WERI-Rb-1 (cell line): ENCODE measurements around the gene CMIP.

ENCODE experiments used
- DNase-seq: peaks from one replicate; pipeline ENCODE4 v3.0.0-alpha.2; 2020
- H3K27ac ChIP-seq: fragments of 250-450 bp; sonication (Bioruptor Pico); 2 replicates; pipeline ENCODE4 v1.5.1; 2020; ENCODE audit warnings: mild to moderate bottlenecking, moderate library complexity
- H3K27me3 ChIP-seq: fragments of 250-450 bp; sonication (Bioruptor Pico); 2 replicates; pipeline ENCODE4 v1.5.1; 2021; ENCODE audit warnings: mild to moderate bottlenecking, low read depth, moderate library complexity; ENCODE audit not compliant: insufficient read depth, severe bottlenecking
- H3K36me3 ChIP-seq: fragments of 250-450 bp; sonication (Bioruptor Pico); 2 replicates; pipeline ENCODE4 v1.5.1; 2020; ENCODE audit warnings: mild to moderate bottlenecking, moderate library complexity
- H3K4me3 ChIP-seq: 2 replicates; pipeline ENCODE4 v1.5.1; 2011; ENCODE audit warnings: low read depth, mild to moderate bottlenecking, control low read depth, low read length
- H3K9me3 ChIP-seq: fragments of 250-450 bp; sonication (Bioruptor Pico); 2 replicates; pipeline ENCODE4 v1.5.1; 2021; ENCODE audit warnings: mild to moderate bottlenecking, moderate library complexity; ENCODE audit not compliant: severe bottlenecking
- TF ChIP-seq, protein P1 (sequence below): IDR thresholded peaks from 2 replicates; pipeline ENCODE4 v1.5.1; 2011; ENCODE audit warnings: low read depth, mild to moderate bottlenecking, control low read depth, inconsistent platforms, low read length

The CMIP gene

DNA sequence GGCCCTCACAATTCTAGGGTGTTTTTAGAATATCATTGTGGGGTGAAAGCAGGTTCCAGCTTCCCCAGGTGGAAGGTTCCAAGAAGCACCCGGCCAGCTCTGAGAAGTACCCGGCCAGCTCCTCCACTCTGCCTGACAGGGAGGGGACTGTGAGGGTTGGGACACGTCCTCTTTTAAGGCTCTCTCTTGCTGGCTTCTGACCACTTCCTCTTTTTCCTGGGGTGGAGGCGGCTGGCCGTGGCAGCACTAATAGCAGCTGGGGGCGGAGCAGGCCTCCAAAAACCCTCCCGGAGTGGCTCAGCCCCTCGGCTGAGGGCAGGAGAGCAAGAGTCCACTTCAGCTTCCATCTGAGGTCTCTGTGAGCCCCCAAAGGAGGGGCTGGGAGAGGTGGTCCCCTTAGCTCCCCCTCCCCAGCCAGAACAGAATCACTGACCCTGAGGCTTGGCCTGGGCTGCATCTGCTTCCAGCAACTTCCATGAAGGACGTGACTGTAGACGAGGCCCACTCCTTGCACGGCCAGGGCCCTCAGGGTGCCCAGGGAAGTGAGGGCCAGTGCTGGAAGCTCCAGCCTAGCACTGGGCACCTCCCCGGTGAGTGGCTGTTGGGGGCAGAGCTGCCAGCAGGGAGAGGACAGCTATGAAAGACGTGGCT, 307.7 kb downstream of the CMIP start:
- Histone ChIP-seq H3K36me3 (no peaks in the 10 kb centered on the region), H3K27ac (no peak overlapping the region), H3K4me3 (no peak overlapping the region), H3K9me3 (no peaks in the 10 kb centered on the region), H3K27me3 (no peaks in the 10 kb centered on the region)
- DNase-seq: no peak
- TF ChIP-seq, protein P1, sequence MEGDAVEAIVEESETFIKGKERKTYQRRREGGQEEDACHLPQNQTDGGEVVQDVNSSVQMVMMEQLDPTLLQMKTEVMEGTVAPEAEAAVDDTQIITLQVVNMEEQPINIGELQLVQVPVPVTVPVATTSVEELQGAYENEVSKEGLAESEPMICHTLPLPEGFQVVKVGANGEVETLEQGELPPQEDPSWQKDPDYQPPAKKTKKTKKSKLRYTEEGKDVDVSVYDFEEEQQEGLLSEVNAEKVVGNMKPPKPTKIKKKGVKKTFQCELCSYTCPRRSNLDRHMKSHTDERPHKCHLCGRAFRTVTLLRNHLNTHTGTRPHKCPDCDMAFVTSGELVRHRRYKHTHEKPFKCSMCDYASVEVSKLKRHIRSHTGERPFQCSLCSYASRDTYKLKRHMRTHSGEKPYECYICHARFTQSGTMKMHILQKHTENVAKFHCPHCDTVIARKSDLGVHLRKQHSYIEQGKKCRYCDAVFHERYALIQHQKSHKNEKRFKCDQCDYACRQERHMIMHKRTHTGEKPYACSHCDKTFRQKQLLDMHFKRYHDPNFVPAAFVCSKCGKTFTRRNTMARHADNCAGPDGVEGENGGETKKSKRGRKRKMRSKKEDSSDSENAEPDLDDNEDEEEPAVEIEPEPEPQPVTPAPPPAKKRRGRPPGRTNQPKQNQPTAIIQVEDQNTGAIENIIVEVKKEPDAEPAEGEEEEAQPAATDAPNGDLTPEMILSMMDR: no peak

- H3K27me3 ChIP-seq: no peaks in the 10 kb centered on the region
- no peak overlapping the region for H3K4me3 ChIP-seq
- no peaks in the 10 kb centered on the region for H3K9me3 ChIP-seq
- DNase-seq: no peak
- TF ChIP-seq, protein P1: no peak
- no peak overlapping the region for H3K27ac ChIP-seq
- H3K36me3 ChIP-seq: no peaks in the 10 kb centered on the region
Observed at GRCh38 chr16:81752876-81753227, 308.2 kb downstream of the CMIP start.

DNA sequence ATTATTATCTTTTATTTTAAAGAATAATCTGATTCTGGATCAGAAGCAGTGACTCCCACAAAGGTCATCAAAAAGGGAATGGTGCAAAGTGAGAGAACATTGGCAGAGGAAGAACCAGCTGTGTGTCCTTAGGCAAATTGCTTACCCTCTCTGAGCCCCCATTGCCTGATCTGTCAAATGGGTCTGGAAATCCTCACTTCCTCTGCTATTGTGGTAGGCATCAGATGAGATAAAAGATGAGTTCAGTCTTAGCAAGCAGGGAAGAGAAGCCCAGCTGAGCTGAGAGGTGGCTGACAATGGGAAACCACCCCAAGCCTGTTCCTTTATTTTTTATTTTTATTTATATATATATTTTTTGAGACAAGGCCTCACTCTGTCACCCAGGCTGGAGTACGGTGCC, 310.2 kb downstream of the CMIP start:
- H3K36me3 ChIP-seq: no peaks in the 10 kb centered on the region
- TF ChIP-seq, protein P1: no peak

DNA sequence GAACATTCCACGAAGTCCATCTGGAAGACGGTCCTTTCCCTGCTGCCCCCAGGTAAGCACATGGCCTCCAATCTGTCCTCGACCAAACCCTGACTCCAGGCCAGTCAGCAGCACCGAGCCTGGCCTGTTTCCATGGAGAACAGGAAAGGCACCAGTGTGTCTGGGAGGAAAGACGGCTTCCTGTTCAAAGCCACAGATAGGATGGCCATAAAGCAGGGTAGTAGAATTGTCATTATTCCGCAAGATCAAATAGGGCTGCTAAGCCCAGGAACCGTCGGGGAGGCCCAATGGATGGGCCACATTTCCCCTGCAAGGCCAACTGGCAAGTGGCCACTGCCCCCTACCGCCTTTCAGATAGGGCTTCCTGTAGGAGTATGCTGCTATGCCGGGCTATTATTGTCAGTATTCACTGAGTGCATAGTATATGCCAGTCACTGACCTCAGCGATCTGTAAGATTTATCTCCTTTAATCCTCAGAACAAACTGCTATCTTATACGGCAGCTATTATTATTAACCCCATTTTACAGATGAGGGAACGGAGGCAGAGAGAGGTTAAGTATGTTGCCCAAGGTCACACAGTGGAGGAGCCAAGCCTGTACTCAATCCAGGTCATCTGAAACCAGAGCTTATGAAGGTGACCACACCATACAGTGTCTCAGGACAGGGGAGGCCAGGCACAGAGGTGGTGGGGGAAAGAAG, 311.5 kb downstream of the CMIP start:
- no peak overlapping the region for H3K4me3 ChIP-seq
- no peak for DNase-seq

More for the DNA sequence above, 310.2 kb downstream of the CMIP start:
- Histone ChIP-seq H3K27ac (no peak overlapping the region), H3K9me3 (no peaks in the 10 kb centered on the region), H3K4me3 (no peak overlapping the region), H3K27me3 (no peaks in the 10 kb centered on the region)
- DNase-seq: no peak

DNA sequence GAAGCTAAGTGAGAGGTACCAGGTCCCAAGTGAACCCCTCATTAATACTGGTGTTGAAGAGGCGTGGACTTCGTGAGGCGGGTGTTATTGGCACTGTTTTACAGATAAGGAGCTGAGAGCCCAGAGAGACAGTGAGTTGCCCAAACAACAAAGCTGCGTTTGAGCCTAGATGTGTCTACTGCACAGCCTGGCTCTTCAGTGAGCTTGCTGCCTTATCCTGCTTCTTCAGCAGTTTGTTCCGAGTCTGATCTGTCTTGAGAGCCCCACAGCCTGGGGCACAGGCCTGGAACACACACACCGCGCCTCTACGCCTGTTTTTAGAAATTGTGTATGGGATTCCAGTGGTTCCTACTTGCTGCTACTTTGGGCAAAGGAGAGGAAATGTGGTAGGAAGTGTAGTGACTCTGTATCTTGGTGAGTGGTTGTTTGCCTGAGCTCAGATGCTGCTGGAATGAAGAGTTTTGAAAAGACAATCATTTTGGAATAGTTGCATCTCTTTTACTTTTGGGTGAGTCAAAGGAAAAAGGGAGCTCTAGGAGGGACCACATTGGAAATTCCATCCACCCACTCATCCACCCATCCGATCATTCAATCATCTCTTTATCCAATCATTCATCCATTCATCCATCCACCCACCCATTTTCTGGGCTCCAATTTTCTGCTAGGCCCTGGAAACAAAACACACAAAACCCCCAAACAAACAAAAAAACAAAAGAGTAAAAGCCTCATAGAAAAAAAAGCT, 312.2 kb downstream of the CMIP start:
- no peak for DNase-seq
- H3K27me3 ChIP-seq: no peaks in the 10 kb centered on the region
- H3K4me3 ChIP-seq: no peak overlapping the region
- TF ChIP-seq, protein P1: no peak
- no peaks in the 10 kb centered on the region for H3K9me3 ChIP-seq
- no peaks in the 10 kb centered on the region for H3K36me3 ChIP-seq
- H3K27ac ChIP-seq: no peak overlapping the region

More for the DNA sequence above, 311.5 kb downstream of the CMIP start:
- H3K27me3 ChIP-seq: no peaks in the 10 kb centered on the region
- H3K9me3 ChIP-seq: no peaks in the 10 kb centered on the region
- TF ChIP-seq, protein P1: no peak
- H3K36me3 ChIP-seq: no peaks in the 10 kb centered on the region
- H3K27ac ChIP-seq: no peak overlapping the region
